LNCaP clone FGC (cell line): ENCODE measurements around the gene ASXL1.
A peak's percentile ranks its signal among the peaks of the same experiment; 100 is the strongest.

ENCODE experiments used
- DNase-seq: peaks from one replicate; pipeline ENCODE4 v3.0.0-alpha.2; 2011; ENCODE audit warnings: low read depth
- H3K4me3 ChIP-seq: 2 replicates; pipeline ENCODE4 v1.5.1; 2011; ENCODE audit warnings: mild to moderate bottlenecking, low read depth, low read length, control low read depth
- CTCF ChIP-seq: IDR thresholded peaks from 2 replicates; pipeline ENCODE4 v1.5.1; 2012; ENCODE audit warnings: mild to moderate bottlenecking; ENCODE audit not compliant: control insufficient read depth, insufficient read depth; ENCODE audit errors: extremely low read depth

The ASXL1 gene

GRCh38 chr20:32457479-32457986 is 99.4 kb downstream of the ASXL1 start:
- H3K4me3 ChIP-seq, result peak overlapping the region; percentile 48
- TF ChIP-seq CTCF, result no peak

GRCh38 chr20:32458061-32458836 is 100.1 kb downstream of the ASXL1 start:
- no peak for TF ChIP-seq CTCF
- no peak overlapping the region for H3K4me3 ChIP-seq
- DNase-seq, result no peak

More at GRCh38 chr20:32457479-32457986, 99.4 kb downstream of the ASXL1 start:
- no peak for DNase-seq

- DNase-seq, result peak; percentile 25
- H3K4me3 ChIP-seq, result no peak overlapping the region
- no peak for TF ChIP-seq CTCF
Measured at GRCh38 chr20:32458837-32459220, 100.7 kb downstream of the ASXL1 start.

GRCh38 chr20:32460231-32460630 is 102.1 kb downstream of the ASXL1 start:
- H3K4me3 ChIP-seq, result no peak overlapping the region
- no peak for DNase-seq
- no peak for TF ChIP-seq CTCF

- no peak overlapping the region for H3K4me3 ChIP-seq
- no peak for TF ChIP-seq CTCF
- DNase-seq, result no peak
Measured at GRCh38 chr20:32460683-32461320, 102.7 kb downstream of the ASXL1 start.

GRCh38 chr20:32461836-32462600 is 103.9 kb downstream of the ASXL1 start:
- DNase-seq, result no peak
- TF ChIP-seq CTCF, result no peak
- H3K4me3 ChIP-seq, result no peak overlapping the region
